ENCODE results near the gene ZBTB24. TPM values are rescaled to one million over a fixed set of nuclear protein-coding genes. Genes with fewer than 3 reads are reported as not detected.
A peak's percentile ranks its signal among the peaks of the same experiment; 100 is the strongest.

Gene ZBTB24
- total RNA-seq, 1 donor from 2014 or later, result 5.1 TPM

GRCh38 chr6:109446541-109446940 is 36.5 kb downstream of the ZBTB24 start:
- H3K9me3 Mint-ChIP-seq (ENCODE audit: unreplicated experiment), result no peaks in the 10 kb centered on the region
- peak overlapping the region; percentile 0 for H3K4me3 Mint-ChIP-seq (ENCODE audit: unreplicated experiment)
- TF ChIP-seq CTCF (IDR thresholded peaks at IDR 0.05; ENCODE audit: unreplicated experiment), result no peak
- H3K27ac Mint-ChIP-seq (ENCODE audit: unreplicated experiment), result no peak overlapping the region
- DNase-seq (ENCODE audit: low spot score), result no peak
- H3K36me3 Mint-ChIP-seq (ENCODE audit: low read depth, unreplicated experiment), result peaks cover 20% of the 10 kb centered on the region
- H3K27me3 Mint-ChIP-seq (ENCODE audit: unreplicated experiment), result peaks cover 14% of the 10 kb centered on the region
- no peaks in the 10 kb centered on the region for H3K4me1 Mint-ChIP-seq (ENCODE audit: unreplicated experiment)

- no peaks in the 10 kb centered on the region for H3K4me1 Mint-ChIP-seq (ENCODE audit: unreplicated experiment)
- no peak overlapping the region for H3K27ac Mint-ChIP-seq (ENCODE audit: unreplicated experiment)
- TF ChIP-seq CTCF (IDR thresholded peaks at IDR 0.05; ENCODE audit: unreplicated experiment), result no peak
- H3K4me3 Mint-ChIP-seq (ENCODE audit: unreplicated experiment), result peak overlapping the region; percentile 0
- H3K9me3 Mint-ChIP-seq (ENCODE audit: unreplicated experiment), result no peaks in the 10 kb centered on the region
- H3K36me3 Mint-ChIP-seq (ENCODE audit: low read depth, unreplicated experiment), result peaks cover 20% of the 10 kb centered on the region
- peaks cover 19% of the 10 kb centered on the region for H3K27me3 Mint-ChIP-seq (ENCODE audit: unreplicated experiment)
- no peak for DNase-seq (ENCODE audit: low spot score)
These were observed 36.9 kb downstream of the ZBTB24 start for GRCh38 chr6:109446072-109446471.

GRCh38 chr6:109445382-109445781 is 37.6 kb downstream of the ZBTB24 start:
- Mint-ChIP-seq H3K27me3 (ENCODE audit: unreplicated experiment) (peaks cover 19% of the 10 kb centered on the region), H3K27ac (ENCODE audit: unreplicated experiment) (no peak overlapping the region), H3K9me3 (ENCODE audit: unreplicated experiment) (no peaks in the 10 kb centered on the region), H3K4me1 (ENCODE audit: unreplicated experiment) (no peaks in the 10 kb centered on the region), H3K4me3 (ENCODE audit: unreplicated experiment) (no peak overlapping the region), H3K36me3 (ENCODE audit: low read depth, unreplicated experiment) (peaks cover 20% of the 10 kb centered on the region)
- TF ChIP-seq CTCF (IDR thresholded peaks at IDR 0.05; ENCODE audit: unreplicated experiment), result no peak
- DNase-seq (ENCODE audit: low spot score), result no peak

GRCh38 chr6:109443425-109443950 is 39.5 kb downstream of the ZBTB24 start:
- Mint-ChIP-seq H3K9me3 (ENCODE audit: unreplicated experiment) (no peaks in the 10 kb centered on the region), H3K4me3 (ENCODE audit: unreplicated experiment) (peak overlapping the region; percentile 47), H3K36me3 (ENCODE audit: low read depth, unreplicated experiment) (peaks cover 18% of the 10 kb centered on the region), H3K27me3 (ENCODE audit: unreplicated experiment) (peaks cover 25% of the 10 kb centered on the region), H3K27ac (ENCODE audit: unreplicated experiment) (no peak overlapping the region), H3K4me1 (ENCODE audit: unreplicated experiment) (peaks cover 6% of the 10 kb centered on the region)
- no peak for TF ChIP-seq CTCF (IDR thresholded peaks at IDR 0.05; ENCODE audit: unreplicated experiment)
- DNase-seq (ENCODE audit: low spot score), result no peak

GRCh38 chr6:109442393-109442924 is 40.6 kb downstream of the ZBTB24 start:
- H3K4me3 Mint-ChIP-seq (ENCODE audit: unreplicated experiment), result peak overlapping the region; percentile 95
- H3K4me1 Mint-ChIP-seq (ENCODE audit: unreplicated experiment), result peaks cover 6% of the 10 kb centered on the region
- no peak for DNase-seq (ENCODE audit: low spot score)
- no peaks in the 10 kb centered on the region for H3K9me3 Mint-ChIP-seq (ENCODE audit: unreplicated experiment)
- peaks cover 13% of the 10 kb centered on the region for H3K36me3 Mint-ChIP-seq (ENCODE audit: low read depth, unreplicated experiment)
- peaks cover 23% of the 10 kb centered on the region for H3K27me3 Mint-ChIP-seq (ENCODE audit: unreplicated experiment)
- no peak for TF ChIP-seq CTCF (IDR thresholded peaks at IDR 0.05; ENCODE audit: unreplicated experiment)
- no peak overlapping the region for H3K27ac Mint-ChIP-seq (ENCODE audit: unreplicated experiment)

Measured in endothelial cell (in vitro differentiated cells).